NB4 (cell line): Measurements from ENCODE around the gene MSI2.

ENCODE experiments used
- DNase-seq: peaks from one replicate; pipeline ENCODE4 v3.0.0; 2010; ENCODE audit warnings: low read depth
- H3K4me3 ChIP-seq: one replicate; pipeline ENCODE4 v1.5.1; 2011; ENCODE audit warnings: mild to moderate bottlenecking, low read depth, low read length, moderate library complexity
- MAX ChIP-seq: IDR thresholded peaks from 2 replicates; pipeline ENCODE4 v1.6.1; 2011; ENCODE audit warnings: low read depth, low read length
- MYC ChIP-seq: IDR thresholded peaks from 2 replicates; pipeline ENCODE4 v1.6.1; 2011; ENCODE audit warnings: low read depth, low read length
- POLR2A ChIP-seq: IDR thresholded peaks from 2 replicates; pipeline ENCODE4 v1.6.1; 2011; ENCODE audit warnings: mild to moderate bottlenecking; ENCODE audit not compliant: insufficient read length; ENCODE audit errors: extremely low read depth
- TF ChIP-seq, protein P1 (sequence below): IDR thresholded peaks from one replicate; pipeline ENCODE4 v1.5.1; 2012; ENCODE audit warnings: low read depth, low read length

The MSI2 gene

DNA sequence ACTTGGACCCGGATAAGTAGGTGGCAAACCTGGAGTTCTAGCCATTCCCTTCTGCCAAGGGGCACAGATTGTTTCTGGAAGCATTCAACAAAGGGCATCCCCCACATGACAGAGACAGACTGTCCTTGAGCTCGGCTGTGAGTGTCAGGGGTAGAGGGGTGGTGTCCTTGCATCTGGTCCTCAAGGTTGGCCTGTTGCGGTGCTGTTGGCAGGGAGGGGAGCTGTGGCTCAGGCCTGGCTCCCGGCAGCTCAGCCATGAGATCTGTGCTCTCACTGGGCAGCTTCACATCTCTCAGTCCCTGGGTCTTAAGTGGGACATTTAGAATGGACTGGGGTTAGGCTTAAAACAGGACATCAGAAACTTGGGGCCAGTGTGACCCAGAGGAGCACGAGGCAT is 468.4 kb downstream of the MSI2 start:
- TF ChIP-seq MAX (no peak), POLR2A (no peak), MYC (no peak)
- TF ChIP-seq, protein P1, sequence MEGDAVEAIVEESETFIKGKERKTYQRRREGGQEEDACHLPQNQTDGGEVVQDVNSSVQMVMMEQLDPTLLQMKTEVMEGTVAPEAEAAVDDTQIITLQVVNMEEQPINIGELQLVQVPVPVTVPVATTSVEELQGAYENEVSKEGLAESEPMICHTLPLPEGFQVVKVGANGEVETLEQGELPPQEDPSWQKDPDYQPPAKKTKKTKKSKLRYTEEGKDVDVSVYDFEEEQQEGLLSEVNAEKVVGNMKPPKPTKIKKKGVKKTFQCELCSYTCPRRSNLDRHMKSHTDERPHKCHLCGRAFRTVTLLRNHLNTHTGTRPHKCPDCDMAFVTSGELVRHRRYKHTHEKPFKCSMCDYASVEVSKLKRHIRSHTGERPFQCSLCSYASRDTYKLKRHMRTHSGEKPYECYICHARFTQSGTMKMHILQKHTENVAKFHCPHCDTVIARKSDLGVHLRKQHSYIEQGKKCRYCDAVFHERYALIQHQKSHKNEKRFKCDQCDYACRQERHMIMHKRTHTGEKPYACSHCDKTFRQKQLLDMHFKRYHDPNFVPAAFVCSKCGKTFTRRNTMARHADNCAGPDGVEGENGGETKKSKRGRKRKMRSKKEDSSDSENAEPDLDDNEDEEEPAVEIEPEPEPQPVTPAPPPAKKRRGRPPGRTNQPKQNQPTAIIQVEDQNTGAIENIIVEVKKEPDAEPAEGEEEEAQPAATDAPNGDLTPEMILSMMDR = no peak
- no peak overlapping the region for H3K4me3 ChIP-seq

GRCh38 chr17:57726213-57726790 is 470.0 kb downstream of the MSI2 start:
- no peak for DNase-seq
- H3K4me3 ChIP-seq = no peak overlapping the region
- TF ChIP-seq MYC (no peak), MAX (no peak), POLR2A (no peak)
- TF ChIP-seq, protein P1 = no peak

More for the DNA sequence above, 468.4 kb downstream of the MSI2 start:
- no peak for DNase-seq

GRCh38 chr17:57726838-57727237 is 470.5 kb downstream of the MSI2 start:
- no peak for TF ChIP-seq POLR2A
- TF ChIP-seq MYC = no peak
- TF ChIP-seq MAX = no peak
- TF ChIP-seq, protein P1 = no peak

GRCh38 chr17:57727630-57728175 is 471.4 kb downstream of the MSI2 start:
- DNase-seq = no peak
- no peak for TF ChIP-seq MAX
- no peak for TF ChIP-seq MYC
- TF ChIP-seq, protein P1 = no peak
- no peak for TF ChIP-seq POLR2A
- H3K4me3 ChIP-seq = no peak overlapping the region

More at GRCh38 chr17:57726838-57727237, 470.5 kb downstream of the MSI2 start:
- H3K4me3 ChIP-seq = no peak overlapping the region
- no peak for DNase-seq

DNA sequence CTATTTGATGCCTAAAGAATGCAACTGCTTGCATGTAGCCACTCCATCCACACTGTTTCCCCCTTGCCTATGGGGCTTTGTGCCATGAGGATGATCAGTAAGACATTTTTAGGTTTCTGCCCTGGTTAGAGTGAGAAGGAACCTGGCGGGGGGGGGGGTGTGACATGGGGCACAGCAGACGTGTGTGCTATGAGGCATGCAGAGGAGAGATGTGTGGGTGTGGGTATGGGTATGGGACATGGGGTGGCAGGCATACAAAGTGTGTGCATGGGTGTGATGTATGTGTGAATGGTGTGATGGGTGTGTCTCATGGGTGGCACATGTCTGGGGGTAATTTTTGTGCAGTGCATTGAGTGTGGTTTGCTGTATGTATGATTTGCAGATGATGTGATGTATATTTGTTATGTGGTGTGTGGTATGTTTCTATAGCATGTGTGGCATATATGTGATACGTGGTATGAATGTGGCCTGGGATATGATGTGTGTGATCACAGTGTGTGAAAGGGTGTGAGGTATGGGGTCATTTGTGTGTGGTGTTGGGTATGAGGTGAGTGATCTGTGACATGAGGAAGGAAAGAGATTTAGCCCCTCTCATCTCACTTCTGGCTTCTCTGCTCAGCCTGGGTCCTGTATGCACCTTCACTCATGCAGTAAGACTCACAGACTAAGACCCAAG is 473.8 kb downstream of the MSI2 start:
- DNase-seq = no peak
- H3K4me3 ChIP-seq = no peak overlapping the region
- TF ChIP-seq MAX (no peak), POLR2A (no peak), MYC (no peak)
- TF ChIP-seq, protein P1 = no peak
